GM18867 (cell line): ENCODE measurements around the gene SCRN1.

Experiments
- ATAC-seq: cut with Tn5 transposase; IDR thresholded peaks from one replicate; pipeline ENCODE4 v1.9.1; 2021; ENCODE audit warnings: mild to moderate bottlenecking, moderate library complexity; ENCODE audit not compliant: unreplicated experiment

SCRN1 gene

GRCh38 chr7:29935111-29935510, 54.5 kb downstream of the SCRN1 start:
- ATAC-seq, result no peak

GRCh38 chr7:29929018-29929807, 60.4 kb downstream of the SCRN1 start:
- no peak for ATAC-seq

DNA sequence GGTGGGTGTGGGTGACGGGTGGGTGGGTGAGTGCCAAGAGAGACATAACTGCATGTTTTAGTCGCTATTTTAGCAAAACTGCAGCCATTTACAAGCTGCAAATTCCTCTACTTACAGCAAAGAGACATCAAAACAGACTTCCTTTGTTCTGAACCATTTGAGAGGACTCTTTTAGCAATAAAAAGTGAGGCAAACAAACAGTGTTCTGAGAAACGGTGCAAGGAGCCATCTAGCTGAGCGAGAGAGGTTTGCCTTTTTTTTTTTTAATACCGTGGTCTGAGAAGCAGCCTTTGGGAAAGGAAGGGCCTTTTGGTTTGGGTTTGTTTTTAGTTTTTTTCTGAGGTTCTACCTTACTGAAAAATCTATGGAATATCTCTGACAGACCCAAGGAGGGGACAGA, 62.9 kb downstream of the SCRN1 start:
- ATAC-seq, result no peak

DNA sequence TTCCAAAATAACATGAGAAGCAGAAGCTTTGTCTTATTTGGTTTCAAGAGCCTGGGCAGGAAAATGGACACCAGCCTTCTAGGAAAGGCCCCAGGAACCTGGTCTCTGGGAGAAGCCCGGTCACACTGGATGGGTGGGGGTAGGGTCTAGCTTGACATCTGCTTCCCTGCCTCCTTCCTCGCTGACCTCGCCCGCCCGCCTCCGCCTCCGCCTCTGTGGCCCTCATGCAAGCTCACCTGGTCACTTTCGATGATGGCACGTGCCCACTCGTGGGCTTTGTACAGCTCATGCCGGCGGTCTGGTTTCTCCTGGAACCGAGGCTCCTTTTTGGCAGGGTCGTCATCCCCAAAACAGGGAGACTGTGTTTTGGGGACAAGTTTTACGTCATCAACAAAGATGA, 63.4 kb downstream of the SCRN1 start:
- no peak for ATAC-seq

DNA sequence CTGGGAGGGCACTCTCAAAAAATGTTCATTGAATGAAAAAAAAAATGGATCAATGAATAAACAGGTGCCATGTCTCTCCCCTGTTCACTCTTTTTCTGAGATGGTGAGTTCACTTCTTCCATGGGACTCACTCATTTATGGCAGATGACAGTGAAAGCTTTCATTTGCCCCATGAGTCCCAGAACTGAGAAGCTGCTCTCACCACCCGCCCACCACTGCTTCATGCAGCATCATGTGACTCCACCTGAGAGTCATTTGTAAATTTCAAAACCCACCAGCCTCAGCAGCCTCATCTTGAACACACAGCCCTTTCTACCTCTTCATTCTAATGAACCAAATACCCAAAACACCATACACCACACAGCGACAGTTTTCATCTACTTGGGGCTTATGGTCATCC, 64.9 kb downstream of the SCRN1 start:
- ATAC-seq, result no peak

DNA sequence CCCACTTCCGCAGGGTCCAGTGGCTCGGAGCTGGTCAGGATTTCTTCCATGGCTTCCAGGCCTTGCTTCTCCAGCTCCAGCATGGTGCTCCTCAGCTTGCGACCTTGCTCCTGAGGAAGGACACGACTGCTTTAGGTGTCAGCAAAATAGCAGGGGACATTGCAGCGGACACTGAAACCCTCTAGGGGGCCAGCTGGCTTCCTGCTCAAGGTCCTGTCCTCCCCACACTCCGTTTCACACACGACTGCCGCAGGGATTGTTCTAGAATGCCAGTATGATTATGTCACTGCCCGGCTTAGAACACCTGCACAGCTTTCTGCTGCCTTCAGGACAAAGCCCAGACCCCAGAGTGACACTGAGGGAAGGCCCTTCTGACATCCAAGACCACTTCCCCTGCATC, 65.6 kb downstream of the SCRN1 start:
- ATAC-seq, result no peak

GRCh38 chr7:29922921-29923700, 66.5 kb downstream of the SCRN1 start:
- no peak for ATAC-seq

- peak; percentile 85 for ATAC-seq
Observed at GRCh38 chr7:29921404-29922010, 68.1 kb downstream of the SCRN1 start.

DNA sequence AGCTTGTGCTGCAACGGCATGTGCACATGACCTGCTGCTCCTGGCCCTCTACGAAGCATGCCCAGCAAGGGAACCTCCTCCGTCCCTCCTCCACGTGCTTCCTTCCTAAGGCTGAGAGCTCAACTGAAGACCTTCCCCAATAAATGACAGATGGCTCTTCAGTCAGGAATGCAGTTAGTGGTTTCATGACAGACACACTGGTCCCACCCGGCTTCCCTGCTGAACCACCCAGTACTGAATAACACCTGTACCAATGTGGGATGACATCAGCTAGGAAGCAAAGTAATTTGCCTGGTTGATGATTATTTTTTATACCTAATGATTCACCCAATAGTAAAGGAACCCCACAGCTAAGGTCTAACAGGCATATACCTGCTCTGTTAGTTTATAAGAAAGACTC, 69.1 kb downstream of the SCRN1 start:
- no peak for ATAC-seq

- no peak for ATAC-seq
Observed at GRCh38 chr7:29919790-29920189, 69.8 kb downstream of the SCRN1 start.

GRCh38 chr7:29918850-29919249, 70.8 kb downstream of the SCRN1 start:
- ATAC-seq, result no peak

- no peak for ATAC-seq
Observed at GRCh38 chr7:29917641-29918040, 72.0 kb downstream of the SCRN1 start.

DNA sequence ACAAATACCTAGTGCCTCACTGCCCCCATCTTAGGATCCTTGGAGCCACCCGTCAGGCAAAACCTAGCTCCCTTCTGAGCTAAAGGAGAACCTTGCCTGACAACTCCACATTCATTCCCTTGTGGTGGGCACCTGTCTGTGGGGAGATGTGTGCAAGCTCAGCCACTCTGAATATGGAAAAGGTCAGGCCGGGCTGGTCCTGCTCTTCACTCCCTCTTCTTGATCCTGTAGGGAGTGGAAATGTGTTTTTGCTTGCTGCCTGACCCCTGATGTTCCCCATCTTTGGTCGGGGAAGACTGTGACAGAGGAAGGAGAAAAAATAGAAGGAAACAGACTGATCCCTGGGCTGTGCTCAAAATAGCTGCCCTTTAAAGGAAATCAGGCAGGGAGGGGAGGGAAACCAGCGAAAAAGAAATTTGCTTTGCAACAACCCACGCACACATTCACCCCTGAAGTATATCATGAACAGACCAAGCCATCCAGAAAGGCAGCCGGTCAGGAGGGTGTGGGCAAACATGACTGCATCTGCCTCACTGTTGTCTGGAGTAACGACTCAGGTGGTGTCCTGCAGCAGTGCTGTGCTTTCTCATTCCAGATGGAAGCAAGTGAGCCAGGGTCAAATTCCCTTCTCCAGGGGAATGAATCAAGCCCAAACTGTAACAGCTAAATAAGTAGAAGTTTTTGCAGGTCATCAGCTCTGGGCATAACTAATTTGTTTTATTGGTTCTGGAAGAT, 74.0 kb downstream of the SCRN1 start:
- no peak for ATAC-seq

GRCh38 chr7:29914180-29914579, 75.4 kb downstream of the SCRN1 start:
- no peak for ATAC-seq

DNA sequence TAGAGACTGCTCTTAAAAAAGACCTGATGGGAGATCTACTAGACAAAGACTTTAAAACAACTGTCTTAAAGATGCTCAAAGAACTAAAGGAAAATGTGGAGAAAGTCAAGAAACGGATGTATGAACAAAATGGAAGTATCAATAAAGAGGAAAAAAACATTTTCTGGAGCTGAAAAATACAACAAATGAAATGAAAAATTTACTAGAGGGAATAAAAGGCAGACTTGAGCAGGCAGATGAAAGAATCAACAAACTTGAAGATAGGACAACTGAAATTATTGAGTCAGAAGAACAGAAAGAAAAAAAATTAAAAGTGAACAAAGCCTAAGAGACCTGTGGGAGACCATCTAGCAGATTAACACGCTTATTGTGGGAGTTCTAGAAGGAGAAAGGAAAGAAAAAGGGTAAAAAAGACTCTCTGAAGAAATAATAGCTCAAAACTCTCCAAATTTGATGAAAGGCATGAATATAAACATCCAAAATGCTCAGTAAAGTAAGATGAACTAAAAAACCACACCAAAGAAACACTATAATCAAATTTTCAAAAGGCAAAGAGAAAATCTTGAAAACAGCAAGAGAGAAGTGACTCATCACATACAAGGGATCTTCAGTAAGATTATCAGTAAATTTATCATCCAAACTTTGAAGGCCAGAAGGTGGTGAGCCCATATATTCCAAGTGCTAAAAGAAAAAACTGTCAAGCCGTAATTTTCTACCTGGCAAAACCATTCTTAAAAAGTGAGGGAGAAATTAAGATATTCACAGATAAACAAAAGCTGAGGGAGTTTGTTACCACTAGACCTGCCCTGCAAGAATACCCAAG, 83.2 kb downstream of the SCRN1 start:
- no peak for ATAC-seq

DNA sequence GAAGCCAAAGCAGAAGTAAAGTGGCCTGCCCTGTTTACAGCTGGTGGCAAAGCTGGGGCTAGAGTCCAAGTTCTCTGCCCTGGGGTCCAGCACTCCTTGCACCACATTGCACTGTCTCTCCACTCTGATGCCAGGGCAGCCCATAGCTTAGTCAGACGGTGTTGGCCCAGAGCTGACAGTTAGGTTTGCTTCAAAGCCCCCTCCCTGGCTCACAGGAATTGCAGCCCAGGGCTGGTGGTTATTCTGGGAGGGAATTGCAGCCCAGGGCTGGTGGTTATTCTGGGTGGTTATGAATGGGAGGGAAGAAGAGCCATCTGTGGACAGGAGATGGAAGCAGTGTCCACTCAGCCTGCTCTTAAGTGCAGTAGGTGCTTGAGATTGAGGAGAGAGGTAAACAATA, 88.9 kb downstream of the SCRN1 start:
- no peak for ATAC-seq

- no peak for ATAC-seq
Observed at GRCh38 chr7:29898301-29898700, 91.3 kb downstream of the SCRN1 start.

DNA sequence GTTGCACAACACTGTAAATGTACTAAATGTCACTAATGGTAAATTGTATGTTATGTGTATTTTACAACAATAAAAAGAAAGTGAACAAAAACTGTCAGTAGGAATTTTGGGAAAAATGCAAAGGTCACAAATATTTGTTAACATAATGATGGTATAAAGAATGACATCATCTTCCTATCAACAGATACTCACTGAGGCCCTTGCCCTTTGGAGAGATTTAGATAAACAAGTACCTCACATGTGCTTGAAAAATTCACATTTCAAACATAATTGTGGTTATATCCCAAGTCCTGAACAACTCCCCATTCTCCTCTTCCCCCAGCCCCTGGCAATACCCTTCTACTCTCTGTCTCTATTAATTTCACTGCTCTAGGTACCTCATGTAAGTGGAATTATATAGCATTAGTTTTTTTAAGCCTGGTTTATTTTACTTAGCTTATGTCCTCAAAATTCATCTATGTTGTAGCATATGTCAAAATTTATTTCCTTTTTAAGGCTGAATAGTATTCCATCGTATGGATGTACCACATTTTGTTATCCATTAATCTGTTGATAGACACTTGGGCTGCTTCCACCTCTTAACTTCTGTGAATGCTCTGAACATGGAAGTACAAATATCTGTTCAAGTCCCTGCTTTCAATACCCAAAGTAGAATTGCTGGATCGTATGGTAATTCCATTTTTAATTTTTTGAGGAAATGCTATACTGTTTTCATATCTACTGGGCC, 92.8 kb downstream of the SCRN1 start:
- no peak for ATAC-seq

DNA sequence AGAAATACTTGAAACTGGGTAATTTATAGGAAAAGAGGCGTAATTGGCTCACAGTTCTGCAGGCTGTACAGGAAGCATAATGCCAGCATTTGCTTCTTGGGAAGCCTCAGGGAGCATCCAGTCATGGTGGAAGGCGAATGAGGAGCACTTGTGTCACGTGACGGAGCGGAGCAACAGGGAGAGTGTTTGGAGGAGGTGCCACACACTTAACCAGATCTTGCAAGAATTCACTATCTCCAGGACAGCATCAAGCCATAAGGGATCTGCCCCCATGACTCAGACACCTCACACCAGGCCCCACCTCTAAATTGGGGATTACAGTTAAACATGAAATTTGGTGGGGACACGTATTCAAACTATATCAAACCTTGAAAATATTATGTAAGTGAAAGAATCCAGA, 94.0 kb downstream of the SCRN1 start:
- no peak for ATAC-seq

- ATAC-seq, result no peak
Observed at GRCh38 chr7:29894256-29894655, 95.3 kb downstream of the SCRN1 start.
